ENCODE results near the gene PARN. TPM values are rescaled to one million over a fixed set of nuclear protein-coding genes. Genes with fewer than 3 reads are reported as not detected.

The PARN gene
- polyA plus RNA-seq, 3 donors = 18.4 to 24.4 (median 19.1) TPM

GRCh38 chr16:14493791-14494190 is 136.3 kb downstream of the PARN start:
- Histone ChIP-seq H3K9ac (ENCODE audit: insufficient read depth, low read length, poor library complexity, severe bottlenecking) (no peak overlapping the region), H3K4me2 (replicated peaks; ENCODE audit: extremely low read depth, low read length, poor library complexity, severe bottlenecking) (no peak overlapping the region), H3K4me1 (ENCODE audit: control insufficient read depth in 1 of 2, insufficient read depth in 2 of 2, low read length in 2 of 2) (no peaks in the 10 kb centered on the region), H3K27ac (ENCODE audit: low read depth in 1 of 2, low read length in 2 of 2) (no peak overlapping the region), H3K36me3 (replicated peaks in 1 of 2; ENCODE audit: control insufficient read depth in 1 of 2, insufficient read depth in 2 of 2, low read length in 2 of 2) (peaks cover 0 to 12% of the 10 kb centered on the region in 2 donors), H3K79me2 (ENCODE audit: insufficient read depth, low read length) (no peaks in the 10 kb centered on the region), H3K9me3 (replicated peaks in 1 of 2; ENCODE audit: control insufficient read depth in 1 of 2, insufficient read depth in 1 of 2, low read length in 2 of 2) (no peaks in the 10 kb centered on the region), H3K27me3 (ENCODE audit: control insufficient read depth in 2 of 2, insufficient read depth in 2 of 2, low read length in 2 of 2) (no peaks in the 10 kb centered on the region), H2AFZ (ENCODE audit: insufficient read depth, low read depth, low read length, poor library complexity, severe bottlenecking) (no peak overlapping the region), H3K4me3 (replicated peaks in 1 of 3; ENCODE audit: low read depth in 2 of 3, low read length in 3 of 3) (no peak overlapping the region), H4K20me1 (ENCODE audit: insufficient read depth, low read length) (peaks cover 4% of the 10 kb centered on the region)
- intact Hi-C loops (cut with micrococcal nuclease) = no loop called here
- H3K9me3 Mint-ChIP-seq = no peaks in the 10 kb centered on the region
- H3K27ac Mint-ChIP-seq = no peak overlapping the region
- WGBS (ENCODE audit: insufficient coverage) = 100% methylated on average over 5 of the region's 5 CpGs
- peaks cover 6% of the 10 kb centered on the region for H3K4me1 Mint-ChIP-seq
- H3K36me3 Mint-ChIP-seq = peaks cover 28 to 30% of the 10 kb centered on the region in 2 donors
- H3K27me3 Mint-ChIP-seq (ENCODE audit: low read depth in 3 of 3) = peaks cover 0 to 1% (median 0%) of the 10 kb centered on the region in 3 donors
- no peak for TF ChIP-seq CTCF (IDR thresholded peaks at IDR 0.05)
- DNase-seq = no peak
- no peak overlapping the region for H3K4me3 Mint-ChIP-seq

GRCh38 chr16:14492614-14493013 is 137.4 kb downstream of the PARN start:
- peak overlapping the region in 1 of 7 donors; percentile 38 for H3K27ac Mint-ChIP-seq
- H3K36me3 ChIP-seq (replicated peaks in 1 of 2; ENCODE audit: control insufficient read depth in 1 of 2, insufficient read depth in 2 of 2, low read length in 2 of 2) = peaks cover 0 to 12% of the 10 kb centered on the region in 2 donors
- no peak overlapping the region for H3K27ac ChIP-seq (ENCODE audit: low read depth in 1 of 2, low read length in 2 of 2)
- H3K27me3 Mint-ChIP-seq (ENCODE audit: low read depth in 3 of 3) = peaks cover 0 to 1% (median 0%) of the 10 kb centered on the region in 3 donors
- H2AFZ ChIP-seq (ENCODE audit: insufficient read depth, low read depth, low read length, poor library complexity, severe bottlenecking) = no peak overlapping the region
- H3K9me3 Mint-ChIP-seq = no peaks in the 10 kb centered on the region
- no peaks in the 10 kb centered on the region for H3K9me3 ChIP-seq (replicated peaks in 1 of 2; ENCODE audit: control insufficient read depth in 1 of 2, insufficient read depth in 1 of 2, low read length in 2 of 2)
- H4K20me1 ChIP-seq (ENCODE audit: insufficient read depth, low read length) = peaks cover 4% of the 10 kb centered on the region
- H3K4me3 ChIP-seq (replicated peaks in 1 of 3; ENCODE audit: low read depth in 2 of 3, low read length in 3 of 3) = no peak overlapping the region
- H3K79me2 ChIP-seq (ENCODE audit: insufficient read depth, low read length) = no peaks in the 10 kb centered on the region
- TF ChIP-seq CTCF (IDR thresholded peaks at IDR 0.05) = no peak
- H3K27me3 ChIP-seq (ENCODE audit: control insufficient read depth in 2 of 2, insufficient read depth in 2 of 2, low read length in 2 of 2) = no peaks in the 10 kb centered on the region
- intact Hi-C loops (cut with micrococcal nuclease) = no loop called here
- peaks cover 0 to 3% of the 10 kb centered on the region in 2 donors for H3K4me1 ChIP-seq (ENCODE audit: control insufficient read depth in 1 of 2, insufficient read depth in 2 of 2, low read length in 2 of 2)
- peaks cover 11% of the 10 kb centered on the region for H3K4me1 Mint-ChIP-seq
- H3K4me3 Mint-ChIP-seq = no peak overlapping the region
- H3K36me3 Mint-ChIP-seq = peaks cover 28% of the 10 kb centered on the region in 2 donors
- H3K4me2 ChIP-seq (replicated peaks; ENCODE audit: extremely low read depth, low read length, poor library complexity, severe bottlenecking) = no peak overlapping the region
- no peak for DNase-seq
- no CpG with 5 or more reads among the region's 2 CpGs for WGBS (ENCODE audit: insufficient coverage)
- no peak overlapping the region for H3K9ac ChIP-seq (ENCODE audit: insufficient read depth, low read length, poor library complexity, severe bottlenecking)

Data from CD14-positive monocyte (primary cell).